ENCODE measurements around the gene KCNQ5.

KCNQ5 gene

GRCh38 chr6:72640615-72640930, 18.7 kb downstream of the KCNQ5 start:
- no peak for DNase-seq

GRCh38 chr6:72642435-72642834, 20.6 kb downstream of the KCNQ5 start:
- DNase-seq = no peak

- DNase-seq = no peak
Observed at GRCh38 chr6:72643214-72643613, 21.4 kb downstream of the KCNQ5 start.

GRCh38 chr6:72646604-72647485, 25.0 kb downstream of the KCNQ5 start:
- DNase-seq = no peak

- DNase-seq = no peak
Observed at GRCh38 chr6:72647489-72647888, 25.6 kb downstream of the KCNQ5 start.

- no peak for DNase-seq
Observed at GRCh38 chr6:72649032-72649984, 27.4 kb downstream of the KCNQ5 start.

- DNase-seq = no peak
Observed at GRCh38 chr6:72650081-72650745, 28.3 kb downstream of the KCNQ5 start.

- DNase-seq = no peak
Observed at GRCh38 chr6:72651174-72651573, 29.3 kb downstream of the KCNQ5 start.

GRCh38 chr6:72651967-72652956, 30.4 kb downstream of the KCNQ5 start:
- DNase-seq = no peak

GRCh38 chr6:72653026-72653425, 31.2 kb downstream of the KCNQ5 start:
- no peak for DNase-seq

- no peak for DNase-seq
Observed at GRCh38 chr6:72654071-72654621, 32.3 kb downstream of the KCNQ5 start.

- no peak for DNase-seq
Observed at GRCh38 chr6:72657407-72658197, 35.7 kb downstream of the KCNQ5 start.

- no peak for DNase-seq
Observed at GRCh38 chr6:72659754-72660153, 37.9 kb downstream of the KCNQ5 start.

GRCh38 chr6:72661411-72661810, 39.5 kb downstream of the KCNQ5 start:
- DNase-seq = no peak

GRCh38 chr6:72665599-72665998, 43.7 kb downstream of the KCNQ5 start:
- DNase-seq = no peak

GRCh38 chr6:72669324-72669723, 47.5 kb downstream of the KCNQ5 start:
- DNase-seq = peak; percentile 21

GRCh38 chr6:72672906-72673305, 51.0 kb downstream of the KCNQ5 start:
- DNase-seq = no peak

- no peak for DNase-seq
Observed at GRCh38 chr6:72674842-72675241, 53.0 kb downstream of the KCNQ5 start.

GRCh38 chr6:72675396-72675795, 53.5 kb downstream of the KCNQ5 start:
- no peak for DNase-seq

GRCh38 chr6:72676995-72677394, 55.1 kb downstream of the KCNQ5 start:
- DNase-seq = no peak

GRCh38 chr6:72677740-72678139, 55.9 kb downstream of the KCNQ5 start:
- DNase-seq = no peak
